ENCODE measurements around the gene APOBEC3H.

DNA sequence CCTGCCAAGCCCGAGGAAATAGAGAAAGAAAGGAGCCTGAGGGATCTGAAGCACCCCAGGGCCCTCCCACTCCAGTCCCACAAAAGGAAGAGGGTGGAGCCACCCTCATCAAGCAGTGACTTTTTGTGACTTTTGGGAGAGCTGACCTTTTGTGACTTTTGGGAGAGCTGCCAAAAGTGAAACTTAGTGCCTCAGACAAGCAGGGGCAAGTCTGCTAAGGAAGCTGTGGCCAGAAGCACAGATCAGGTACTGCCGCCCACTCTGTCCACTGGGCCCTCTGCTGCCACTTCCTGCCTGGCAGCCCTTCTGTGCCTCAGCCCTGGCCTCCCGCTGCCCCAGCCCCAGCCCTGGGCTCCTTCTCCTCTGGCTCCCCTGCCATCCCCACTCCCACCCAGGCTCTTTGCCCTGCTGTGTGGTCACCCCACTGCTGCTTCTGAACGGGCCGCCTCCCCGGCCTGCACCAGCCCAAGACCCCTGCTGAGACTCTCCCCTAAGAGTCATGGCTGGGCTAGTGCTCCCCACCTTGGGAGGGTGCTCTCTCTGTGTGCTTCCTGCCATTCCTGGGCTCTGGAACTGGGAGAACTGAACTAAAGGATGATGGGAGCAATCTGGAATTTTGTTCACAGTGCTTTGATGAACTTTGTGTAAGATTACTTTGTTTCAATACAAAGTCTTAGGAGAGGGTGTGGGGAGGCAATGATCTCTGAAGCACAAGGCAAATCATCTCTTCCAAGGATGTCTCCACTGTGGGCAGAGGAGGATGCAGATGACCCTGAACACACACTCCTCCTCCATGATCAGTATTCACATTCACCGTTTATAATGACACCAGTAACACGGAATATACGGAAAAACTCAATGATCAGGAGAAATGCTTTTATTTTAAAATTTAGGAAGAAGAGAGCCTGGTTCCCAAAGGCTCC, at the start of gene APOBEC3H:
- TF ChIP-seq, protein P1, sequence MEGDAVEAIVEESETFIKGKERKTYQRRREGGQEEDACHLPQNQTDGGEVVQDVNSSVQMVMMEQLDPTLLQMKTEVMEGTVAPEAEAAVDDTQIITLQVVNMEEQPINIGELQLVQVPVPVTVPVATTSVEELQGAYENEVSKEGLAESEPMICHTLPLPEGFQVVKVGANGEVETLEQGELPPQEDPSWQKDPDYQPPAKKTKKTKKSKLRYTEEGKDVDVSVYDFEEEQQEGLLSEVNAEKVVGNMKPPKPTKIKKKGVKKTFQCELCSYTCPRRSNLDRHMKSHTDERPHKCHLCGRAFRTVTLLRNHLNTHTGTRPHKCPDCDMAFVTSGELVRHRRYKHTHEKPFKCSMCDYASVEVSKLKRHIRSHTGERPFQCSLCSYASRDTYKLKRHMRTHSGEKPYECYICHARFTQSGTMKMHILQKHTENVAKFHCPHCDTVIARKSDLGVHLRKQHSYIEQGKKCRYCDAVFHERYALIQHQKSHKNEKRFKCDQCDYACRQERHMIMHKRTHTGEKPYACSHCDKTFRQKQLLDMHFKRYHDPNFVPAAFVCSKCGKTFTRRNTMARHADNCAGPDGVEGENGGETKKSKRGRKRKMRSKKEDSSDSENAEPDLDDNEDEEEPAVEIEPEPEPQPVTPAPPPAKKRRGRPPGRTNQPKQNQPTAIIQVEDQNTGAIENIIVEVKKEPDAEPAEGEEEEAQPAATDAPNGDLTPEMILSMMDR (IDR thresholded peaks at IDR 0.05): no peak
- TF ChIP-seq POLR2AphosphoS5 (IDR thresholded peaks at IDR 0.05; ENCODE audit: low read depth, low read length): no peak
- TF ChIP-seq, protein P2, sequence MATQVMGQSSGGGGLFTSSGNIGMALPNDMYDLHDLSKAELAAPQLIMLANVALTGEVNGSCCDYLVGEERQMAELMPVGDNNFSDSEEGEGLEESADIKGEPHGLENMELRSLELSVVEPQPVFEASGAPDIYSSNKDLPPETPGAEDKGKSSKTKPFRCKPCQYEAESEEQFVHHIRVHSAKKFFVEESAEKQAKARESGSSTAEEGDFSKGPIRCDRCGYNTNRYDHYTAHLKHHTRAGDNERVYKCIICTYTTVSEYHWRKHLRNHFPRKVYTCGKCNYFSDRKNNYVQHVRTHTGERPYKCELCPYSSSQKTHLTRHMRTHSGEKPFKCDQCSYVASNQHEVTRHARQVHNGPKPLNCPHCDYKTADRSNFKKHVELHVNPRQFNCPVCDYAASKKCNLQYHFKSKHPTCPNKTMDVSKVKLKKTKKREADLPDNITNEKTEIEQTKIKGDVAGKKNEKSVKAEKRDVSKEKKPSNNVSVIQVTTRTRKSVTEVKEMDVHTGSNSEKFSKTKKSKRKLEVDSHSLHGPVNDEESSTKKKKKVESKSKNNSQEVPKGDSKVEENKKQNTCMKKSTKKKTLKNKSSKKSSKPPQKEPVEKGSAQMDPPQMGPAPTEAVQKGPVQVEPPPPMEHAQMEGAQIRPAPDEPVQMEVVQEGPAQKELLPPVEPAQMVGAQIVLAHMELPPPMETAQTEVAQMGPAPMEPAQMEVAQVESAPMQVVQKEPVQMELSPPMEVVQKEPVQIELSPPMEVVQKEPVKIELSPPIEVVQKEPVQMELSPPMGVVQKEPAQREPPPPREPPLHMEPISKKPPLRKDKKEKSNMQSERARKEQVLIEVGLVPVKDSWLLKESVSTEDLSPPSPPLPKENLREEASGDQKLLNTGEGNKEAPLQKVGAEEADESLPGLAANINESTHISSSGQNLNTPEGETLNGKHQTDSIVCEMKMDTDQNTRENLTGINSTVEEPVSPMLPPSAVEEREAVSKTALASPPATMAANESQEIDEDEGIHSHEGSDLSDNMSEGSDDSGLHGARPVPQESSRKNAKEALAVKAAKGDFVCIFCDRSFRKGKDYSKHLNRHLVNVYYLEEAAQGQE (IDR thresholded peaks at IDR 0.05; ENCODE audit: insufficient read depth in 1 of 2, low read depth in 2 of 2, low read length in 1 of 2): no peak
- TF ChIP-seq SIN3A (IDR thresholded peaks at IDR 0.05; ENCODE audit: borderline replicate concordance, insufficient read depth, low read depth, low read length): no peak
- TF ChIP-seq TCF7L2 (IDR thresholded peaks at IDR 0.05; ENCODE audit: low read depth, low read length): no peak

Data from Panc1 (cell line).